ENCODE results near the gene AKAP6. TPM values are rescaled to one million over a fixed set of nuclear protein-coding genes. Genes with fewer than 3 reads are reported as not detected.

The AKAP6 gene
- total RNA-seq, 1 experiment from 2014 or later, result 1.9 TPM

GRCh38 chr14:32481707-32482106, 152.6 kb downstream of the AKAP6 start:
- H2AFZ ChIP-seq (ENCODE audit: low read depth, low read length, poor library complexity, severe bottlenecking), result no peak overlapping the region
- DNase-seq (ENCODE audit: low read depth, low spot score) (no peak), ATAC-seq (no peak)
- ChIA-PET RAD21 (ENCODE audit: low non-redundant PET in 1 of 2, low total read pairs in 2 of 2, uncharacterized antibody in 2 of 2, unreplicated experiment in 2 of 2) (no interaction called here), CTCF (no interaction called here), POLR2A (no interaction called here)
- no peak overlapping the region for H3K27ac ChIP-seq (ENCODE audit: low read depth, low read length)
- no peaks in the 10 kb centered on the region for H3K79me2 ChIP-seq (ENCODE audit: insufficient read depth, low read length)
- BruUV-seq (replicated peaks), result no TSS peak
- intact Hi-C loops (cut with micrococcal nuclease), result no loop called here
- H3K9me2 ChIP-seq (ENCODE audit: insufficient read depth), result no peaks in the 10 kb centered on the region
- TF ChIP-seq FOSL1 (IDR thresholded peaks at IDR 0.05; ENCODE audit: low read depth), result no peak
- TF ChIP-seq YY1 (IDR thresholded peaks at IDR 0.05; ENCODE audit: extremely low read depth, insufficient replicate concordance, low read depth, low read length), result no peak
- no peak overlapping the region for H3K9ac ChIP-seq (ENCODE audit: low read length)
- no peaks in the 10 kb centered on the region for H4K20me1 ChIP-seq (ENCODE audit: insufficient read depth)
- no peaks in the 10 kb centered on the region for H3K27me3 ChIP-seq (ENCODE audit: insufficient read depth, low read length)
- H3K4me2 ChIP-seq (ENCODE audit: low read length), result no peak overlapping the region
- H3K9me3 ChIP-seq (ENCODE audit: control insufficient read depth in 1 of 2, insufficient read depth in 1 of 2, low read depth in 1 of 2, low read length in 2 of 2), result no peaks in the 10 kb centered on the region
- H3K36me3 ChIP-seq (ENCODE audit: control insufficient read depth in 1 of 2, insufficient read depth in 2 of 2, low read length in 2 of 2), result no peaks in the 10 kb centered on the region
- no peak overlapping the region for H3K4me3 ChIP-seq (replicated peaks in 1 of 2; ENCODE audit: low read depth in 1 of 2, low read length in 2 of 2)
- H3K4me1 ChIP-seq (ENCODE audit: control insufficient read depth in 1 of 2, insufficient read depth in 2 of 2, low read length in 2 of 2), result no peaks in the 10 kb centered on the region

- no peak for TF ChIP-seq SRF (IDR thresholded peaks at IDR 0.05; ENCODE audit: low read depth)
- no peak for TF ChIP-seq CBX3 (IDR thresholded peaks at IDR 0.05; ENCODE audit: low read depth)
- TF ChIP-seq POLR2A (IDR thresholded peaks at IDR 0.05; ENCODE audit: borderline replicate concordance, extremely low read depth, insufficient read depth, insufficient read length), result no peak
- no peak for TF ChIP-seq CTCF (IDR thresholded peaks at IDR 0.05 in 2 of 3, conservative IDR thresholded peaks at IDR 0.05 in 1 of 3; ENCODE audit: borderline replicate concordance in 1 of 3, insufficient read depth in 1 of 3, low read depth in 2 of 3, low read length in 2 of 3)
- TF ChIP-seq ZBTB33 (IDR thresholded peaks at IDR 0.05; ENCODE audit: extremely low read depth, insufficient replicate concordance, low read length), result no peak
- TF ChIP-seq EZH2phosphoT487 (IDR thresholded peaks at IDR 0.05; ENCODE audit: borderline replicate concordance), result no peak
- no peak for TF ChIP-seq JUND (IDR thresholded peaks at IDR 0.05)
- TF ChIP-seq ELF1 (IDR thresholded peaks at IDR 0.05; ENCODE audit: borderline replicate concordance, low read depth), result no peak
- no TSS peak for BruUV-seq (replicated peaks)
- no peaks in the 10 kb centered on the region for H3K79me2 ChIP-seq (ENCODE audit: insufficient read depth, low read length)
- POLR2A ChIA-PET, result no interaction called here
- RAD21 ChIA-PET (ENCODE audit: low non-redundant PET in 1 of 2, low total read pairs in 2 of 2, uncharacterized antibody in 2 of 2, unreplicated experiment in 2 of 2), result no interaction called here
- H3K27ac ChIP-seq (ENCODE audit: low read depth, low read length), result no peak overlapping the region
- DNase-seq (ENCODE audit: low read depth, low spot score), result no peak
- CTCF ChIA-PET, result interaction anchor here (1.0 kb wide), 1 partner anchor 22 kb away, joined by 3 read pairs; no protein-coding TSS in a partner anchor
- no peak overlapping the region for H3K4me2 ChIP-seq (ENCODE audit: low read length)
- H3K9ac ChIP-seq (ENCODE audit: low read length), result no peak overlapping the region
- H3K4me3 ChIP-seq (replicated peaks in 1 of 2; ENCODE audit: low read depth in 1 of 2, low read length in 2 of 2), result no peak overlapping the region
- H3K27me3 ChIP-seq (ENCODE audit: insufficient read depth, low read length), result no peaks in the 10 kb centered on the region
- no peaks in the 10 kb centered on the region for H3K4me1 ChIP-seq (ENCODE audit: control insufficient read depth in 1 of 2, insufficient read depth in 2 of 2, low read length in 2 of 2)
- no peaks in the 10 kb centered on the region for H3K9me2 ChIP-seq (ENCODE audit: insufficient read depth)
- intact Hi-C loops (cut with micrococcal nuclease), result no loop called here
- no peaks in the 10 kb centered on the region for H4K20me1 ChIP-seq (ENCODE audit: insufficient read depth)
- H2AFZ ChIP-seq (ENCODE audit: low read depth, low read length, poor library complexity, severe bottlenecking), result no peak overlapping the region
- ATAC-seq, result no peak
- no peaks in the 10 kb centered on the region for H3K9me3 ChIP-seq (ENCODE audit: control insufficient read depth in 1 of 2, insufficient read depth in 1 of 2, low read depth in 1 of 2, low read length in 2 of 2)
- H3K36me3 ChIP-seq (ENCODE audit: control insufficient read depth in 1 of 2, insufficient read depth in 2 of 2, low read length in 2 of 2), result no peaks in the 10 kb centered on the region
Measured at GRCh38 chr14:32491416-32492016, 162.4 kb downstream of the AKAP6 start.
